PC-9 (cell line): ENCODE results near the gene TMEM109. TPM values are rescaled to one million over a fixed set of nuclear protein-coding genes. Genes with fewer than 3 reads are reported as not detected.

ENCODE experiments used
- BruUV-seq: library from RNA; stranded (reverse); fragments of 400-500 nt; replicated peaks from 2 replicates; lab custom pipeline; 2021; lab: Mats Ljungman, UMichigan
- CTCF ChIA-PET: fragments of 300-600 bp; sonication (Branson Sonifier 250); formaldehyde crosslinking; loops from one replicate; lab custom pipeline; 2022; ENCODE audit warnings: antibody characterized with exemption; lab: Charles Lee
- POLR2A ChIA-PET: fragments of 300-600 bp; sonication (Branson Sonifier 250); formaldehyde crosslinking; loops from one replicate; lab custom pipeline; 2022; ENCODE audit warnings: antibody characterized with exemption; ENCODE audit not compliant: unreplicated experiment; lab: Charles Lee
- DNase-seq, 2 experiments: peaks; one replicate each; pipeline versions ENCODE4 v3.0.0 to v3.0.0-alpha.2; 2015 to 2022; ENCODE audit warnings: mixed read lengths in 1 of 2
- H2AFZ ChIP-seq: fragments of 200-600 bp; sonication (generic); 2 replicates; pipeline ENCODE4 v1.8.1; 2017; ENCODE audit warnings: antibody characterized with exemption
- H3F3A ChIP-seq: fragments of 200-600 bp; sonication (generic); 2 replicates; pipeline ENCODE4 v1.8.1; 2017; ENCODE audit warnings: antibody characterized with exemption, mild to moderate bottlenecking, low read depth; ENCODE audit not compliant: insufficient read depth
- H3K27ac ChIP-seq: fragments of 200-600 bp; sonication (generic); 2 replicates; pipeline ENCODE4 v1.6.1; 2016; ENCODE audit warnings: mixed run types
- H3K27me3 ChIP-seq: fragments of 200-600 bp; sonication (generic); 2 replicates; pipeline ENCODE4 v1.6.1; 2016; ENCODE audit warnings: low read depth, mixed run types; ENCODE audit not compliant: insufficient read depth
- H3K36me3 ChIP-seq: fragments of 200-600 bp; sonication (generic); 2 replicates; pipeline ENCODE4 v1.6.1; 2016; ENCODE audit warnings: low read depth, mixed run types
- H3K4me1 ChIP-seq: fragments of 200-600 bp; sonication (generic); replicated peaks from 2 replicates; pipeline ENCODE4 v1.6.1; 2016; ENCODE audit warnings: mixed run types; ENCODE audit not compliant: insufficient read depth
- H3K4me2 ChIP-seq: fragments of 200-600 bp; sonication (generic); 2 replicates; pipeline ENCODE4 v1.6.1; 2017; ENCODE audit warnings: mixed run types
- H3K4me3 ChIP-seq: fragments of 200-600 bp; sonication (generic); 2 replicates; pipeline ENCODE4 v1.6.1; 2016; ENCODE audit warnings: mixed run types
- H3K79me2 ChIP-seq: fragments of 200-600 bp; sonication (generic); 2 replicates; pipeline ENCODE4 v1.6.1; 2017; ENCODE audit warnings: low read depth, mixed run types
- H3K9me2 ChIP-seq: fragments of 200-600 bp; sonication (generic); 2 replicates; pipeline ENCODE4 v1.8.1; 2017; ENCODE audit warnings: mild to moderate bottlenecking; ENCODE audit not compliant: insufficient read depth
- H3K9me3 ChIP-seq: fragments of 200-600 bp; sonication (generic); 2 replicates; pipeline ENCODE4 v1.8.1; 2016; ENCODE audit warnings: low read depth; ENCODE audit not compliant: insufficient read depth
- H4K20me1 ChIP-seq: fragments of 200-600 bp; sonication (generic); 2 replicates; pipeline ENCODE4 v1.8.1; 2017; ENCODE audit not compliant: insufficient read depth
- CTCF ChIP-seq: fragments of 200-600 bp; sonication (generic); conservative IDR thresholded peaks from 2 replicates; pipeline ENCODE4 v1.6.1; 2017; ENCODE audit warnings: mixed run types, antibody characterized with exemption, mild to moderate bottlenecking, moderate library complexity
- EZH2 ChIP-seq: fragments of 200-600 bp; sonication (generic); IDR thresholded peaks from 2 replicates; pipeline ENCODE4 v1.8.0; 2017; ENCODE audit warnings: antibody characterized with exemption, low read depth
- intact Hi-C: fragments of 100-400 bp; cut with micrococcal nuclease; formaldehyde crosslinking; loops from one replicate; pipeline ENCODE4 v1.10.0; 2022; ENCODE audit not compliant: unreplicated experiment
- total RNA-seq: library from RNA; stranded (reverse); gene quantifications from 2 replicates; pipeline ENCODE4 v1.2.3, GENCODE V29; 2021

TMEM109 gene
- total RNA-seq, 1 experiment from 2014 or later: 105 TPM

- intact Hi-C loops: loop anchor here (10.0 kb wide), 1 partner anchor 937 kb away; no protein-coding TSS in a partner anchor
- peaks cover 13% of the 10 kb centered on the region for H3K4me1 ChIP-seq
- TF ChIP-seq EZH2 (no peak), CTCF (no peak)
- no peaks in the 10 kb centered on the region for H3K9me2 ChIP-seq
- no peaks in the 10 kb centered on the region for H3K9me3 ChIP-seq
- CTCF ChIA-PET: no interaction called here
- no peaks in the 10 kb centered on the region for H4K20me1 ChIP-seq
- no peak overlapping the region for H3K27ac ChIP-seq
- no peak overlapping the region for H2AFZ ChIP-seq
- no peaks in the 10 kb centered on the region for H3K79me2 ChIP-seq
- no peaks in the 10 kb centered on the region for H3K27me3 ChIP-seq
- H3K4me3 ChIP-seq: no peak overlapping the region
- no TSS peak for BruUV-seq
- H3F3A ChIP-seq: peaks cover 12% of the 10 kb centered on the region; the same call in 1 of the 2 replicates
- POLR2A ChIA-PET: no interaction called here
- H3K4me2 ChIP-seq: no peak overlapping the region
- DNase-seq: no peak
- H3K36me3 ChIP-seq: no peaks in the 10 kb centered on the region
Observed at GRCh38 chr11:60927600-60927999, 13.6 kb downstream of the TMEM109 start.

GRCh38 chr11:60928563-60929001 is 14.6 kb downstream of the TMEM109 start:
- H3K27ac ChIP-seq: no peak overlapping the region
- TF ChIP-seq EZH2 (no peak), CTCF (no peak)
- no peak overlapping the region for H2AFZ ChIP-seq
- no peaks in the 10 kb centered on the region for H3K79me2 ChIP-seq
- H3K4me1 ChIP-seq: peaks cover 11% of the 10 kb centered on the region
- no peak overlapping the region for H3K4me3 ChIP-seq
- H4K20me1 ChIP-seq: no peaks in the 10 kb centered on the region
- H3F3A ChIP-seq: peaks cover 8% of the 10 kb centered on the region; the same call in 1 of the 2 replicates
- no peaks in the 10 kb centered on the region for H3K27me3 ChIP-seq
- no peak overlapping the region for H3K4me2 ChIP-seq
- ChIA-PET POLR2A (no interaction called here), CTCF (no interaction called here)
- no peaks in the 10 kb centered on the region for H3K9me3 ChIP-seq
- no TSS peak for BruUV-seq
- intact Hi-C loops: loop anchor here (10.0 kb wide), 1 partner anchor 936 kb away; no protein-coding TSS in a partner anchor
- H3K36me3 ChIP-seq: no peaks in the 10 kb centered on the region
- H3K9me2 ChIP-seq: no peaks in the 10 kb centered on the region
- no peak for DNase-seq

- H3K4me2 ChIP-seq: no peak overlapping the region
- TF ChIP-seq EZH2 (no peak), CTCF (no peak)
- BruUV-seq: no TSS peak
- POLR2A ChIA-PET: interaction anchor here (0.5 kb wide), 1 partner anchor 76 kb away, joined by 3 read pairs; no protein-coding TSS in a partner anchor
- no peak overlapping the region for H3K4me3 ChIP-seq
- H3K9me3 ChIP-seq: no peaks in the 10 kb centered on the region
- H3K79me2 ChIP-seq: no peaks in the 10 kb centered on the region
- DNase-seq: no peak
- intact Hi-C loops: loop anchor here (10.0 kb wide), 1 partner anchor 935 kb away; no protein-coding TSS in a partner anchor
- H3K27ac ChIP-seq: no peak overlapping the region
- peaks cover 4% of the 10 kb centered on the region; the same call in 1 of the 2 replicates for H3F3A ChIP-seq
- H3K27me3 ChIP-seq: no peaks in the 10 kb centered on the region
- H3K36me3 ChIP-seq: no peaks in the 10 kb centered on the region
- no peaks in the 10 kb centered on the region for H3K9me2 ChIP-seq
- no peaks in the 10 kb centered on the region for H4K20me1 ChIP-seq
- H2AFZ ChIP-seq: no peak overlapping the region
- CTCF ChIA-PET: no interaction called here
- peaks cover 8% of the 10 kb centered on the region for H3K4me1 ChIP-seq
Observed at GRCh38 chr11:60929764-60930163, 15.8 kb downstream of the TMEM109 start.
